OCI-LY7 (cell line): Measurements from ENCODE around the gene MED14. TPM values are rescaled to one million over a fixed set of nuclear protein-coding genes. Genes with fewer than 3 reads are reported as not detected.

Source experiments
- BruUV-seq: library from RNA; stranded (reverse); fragments of 400-500 nt; replicated peaks from 2 replicates; lab custom pipeline; 2021; lab: Mats Ljungman, UMichigan
- CTCF ChIA-PET: fragments of 300-600 bp; sonication (Branson Sonifier 250); formaldehyde crosslinking; loops from one replicate; lab custom pipeline; 2022; ENCODE audit warnings: antibody characterized with exemption; ENCODE audit not compliant: unreplicated experiment; lab: Charles Lee
- POLR2A ChIA-PET: fragments of 300-600 bp; sonication (Branson Sonifier 250); formaldehyde crosslinking; loops from one replicate; lab custom pipeline; 2022; ENCODE audit warnings: antibody characterized with exemption; lab: Charles Lee
- DNase-seq: peaks from one replicate; pipeline ENCODE4 v3.0.0-alpha.2; 2015; ENCODE audit warnings: low spot score
- H2AFZ ChIP-seq: fragments of 200-600 bp; sonication (generic), shearing (Covaris generic); 2 replicates; pipeline ENCODE4 v1.6.1; 2014; ENCODE audit warnings: mild to moderate bottlenecking, antibody characterized with exemption, low read length, moderate library complexity
- H3K27ac ChIP-seq: fragments of 200-600 bp; sonication (generic); 2 replicates; pipeline ENCODE4 v1.5.1; 2014; ENCODE audit warnings: mixed run types, low read depth, mild to moderate bottlenecking, moderate library complexity, low read length, inconsistent platforms; ENCODE audit not compliant: poor library complexity, severe bottlenecking
- H3K36me3 ChIP-seq: fragments of 200-600 bp; sonication (generic); 2 replicates; pipeline ENCODE4 v1.6.1; 2014; ENCODE audit warnings: mild to moderate bottlenecking, antibody characterized with exemption, low read length, moderate library complexity, mixed read lengths; ENCODE audit not compliant: insufficient read depth
- H3K4me1 ChIP-seq: fragments of 200-600 bp; sonication (generic); 2 replicates; pipeline ENCODE4 v1.5.1; 2014; ENCODE audit warnings: mild to moderate bottlenecking, low read length; ENCODE audit not compliant: insufficient read depth, poor library complexity, severe bottlenecking
- H3K4me2 ChIP-seq: fragments of 200-600 bp; sonication (generic); 2 replicates; pipeline ENCODE4 v1.6.1; 2014; ENCODE audit warnings: mild to moderate bottlenecking, low read length
- H3K4me3 ChIP-seq: fragments of 200-600 bp; sonication (generic); 2 replicates; pipeline ENCODE4 v1.5.1; 2014; ENCODE audit warnings: mild to moderate bottlenecking, low read depth, low read length; ENCODE audit not compliant: poor library complexity, severe bottlenecking
- H3K79me2 ChIP-seq: fragments of 200-600 bp; sonication (generic); 2 replicates; pipeline ENCODE4 v1.6.1; 2016; ENCODE audit warnings: low read depth, mild to moderate bottlenecking, low read length, moderate library complexity, mixed read lengths; ENCODE audit not compliant: insufficient read depth
- H3K9me2 ChIP-seq: fragments of 200-600 bp; sonication (generic); 2 replicates; pipeline ENCODE4 v1.6.1; 2016; ENCODE audit warnings: mild to moderate bottlenecking, low read length, mixed read lengths; ENCODE audit not compliant: insufficient read depth
- H3K9me3 ChIP-seq: fragments of 200-600 bp; sonication (generic); 2 replicates; pipeline ENCODE4 v1.6.1; 2014; ENCODE audit warnings: mild to moderate bottlenecking, mixed run types, low read length, mixed read lengths
- H4K20me1 ChIP-seq: fragments of 200-600 bp; sonication (generic); 2 replicates; pipeline ENCODE4 v1.6.1; 2014; ENCODE audit warnings: mild to moderate bottlenecking, antibody characterized with exemption, low read length, moderate library complexity, mixed read lengths; ENCODE audit not compliant: insufficient read depth
- CTCF ChIP-seq: fragments of 200-600 bp; sonication (generic); conservative IDR thresholded peaks from 2 replicates; pipeline ENCODE4 v1.5.1; 2014; ENCODE audit warnings: mild to moderate bottlenecking, antibody characterized with exemption, low read length, moderate library complexity, mixed read lengths
- EZH2phosphoT487 ChIP-seq: fragments of 200-600 bp; sonication (generic); IDR thresholded peaks from 2 replicates; pipeline ENCODE4 v1.6.1; 2018; ENCODE audit warnings: low read depth, borderline replicate concordance, mild to moderate bottlenecking, mixed run types, antibody characterized with exemption, low read length, moderate library complexity, mixed read lengths
- intact Hi-C: fragments of 100-400 bp; cut with micrococcal nuclease; formaldehyde crosslinking; loops from one replicate; pipeline ENCODE4 v1.10.0; 2022; ENCODE audit not compliant: unreplicated experiment
- total RNA-seq, 2 experiments: library from RNA; depleted of rRNA in 1 of 2; stranded (reverse); fragments of >200 nt in 1 of 2; shearing (Covaris generic) in 1 of 2; gene quantifications; 2 replicates each; pipeline ENCODE4 v1.2.3, GENCODE V29; 2014 to 2022

The MED14 gene
- total RNA-seq, 2 experiments from 2014 or later: 28.1 to 57.0 TPM

- H4K20me1 ChIP-seq: no peaks in the 10 kb centered on the region
- ChIA-PET POLR2A (no interaction called here), CTCF (no interaction called here)
- H3K36me3 ChIP-seq: no peaks in the 10 kb centered on the region
- no peaks in the 10 kb centered on the region for H3K79me2 ChIP-seq
- H3K4me2 ChIP-seq: no peak overlapping the region
- no peaks in the 10 kb centered on the region for H3K9me3 ChIP-seq
- no TSS peak for BruUV-seq
- H3K9me2 ChIP-seq: no peaks in the 10 kb centered on the region
- H3K27ac ChIP-seq: no peak overlapping the region
- TF ChIP-seq EZH2phosphoT487 (no peak), CTCF (no peak)
- H2AFZ ChIP-seq: no peak overlapping the region
- intact Hi-C loops: no loop called here
- H3K4me1 ChIP-seq: no peaks in the 10 kb centered on the region
- no peak overlapping the region for H3K4me3 ChIP-seq
- no peak for DNase-seq
These were observed 26.4 kb upstream of the MED14 start for GRCh38 chrX:40761762-40762161.

GRCh38 chrX:40759374-40759773 is 24.0 kb upstream of the MED14 start:
- no peak overlapping the region for H3K4me3 ChIP-seq
- H3K9me3 ChIP-seq: no peaks in the 10 kb centered on the region
- DNase-seq: no peak
- H4K20me1 ChIP-seq: no peaks in the 10 kb centered on the region
- no peak overlapping the region for H3K4me2 ChIP-seq
- no peaks in the 10 kb centered on the region for H3K9me2 ChIP-seq
- CTCF ChIA-PET: no interaction called here
- no peak for TF ChIP-seq EZH2phosphoT487
- TF ChIP-seq CTCF: no peak
- no peaks in the 10 kb centered on the region for H3K4me1 ChIP-seq
- POLR2A ChIA-PET: no interaction called here
- no peak overlapping the region for H2AFZ ChIP-seq
- no peaks in the 10 kb centered on the region for H3K36me3 ChIP-seq
- H3K27ac ChIP-seq: no peak overlapping the region
- intact Hi-C loops: no loop called here
- BruUV-seq: no TSS peak
- no peaks in the 10 kb centered on the region for H3K79me2 ChIP-seq

GRCh38 chrX:40757058-40757457 is 21.7 kb upstream of the MED14 start:
- Histone ChIP-seq H4K20me1 (no peaks in the 10 kb centered on the region), H3K4me1 (no peaks in the 10 kb centered on the region), H3K9me3 (no peaks in the 10 kb centered on the region), H3K4me3 (no peak overlapping the region), H3K36me3 (no peaks in the 10 kb centered on the region), H2AFZ (no peak overlapping the region), H3K4me2 (no peak overlapping the region), H3K9me2 (no peaks in the 10 kb centered on the region), H3K27ac (no peak overlapping the region), H3K79me2 (no peaks in the 10 kb centered on the region)
- CTCF ChIA-PET: no interaction called here
- no TSS peak for BruUV-seq
- TF ChIP-seq CTCF (no peak), EZH2phosphoT487 (no peak)
- intact Hi-C loops: no loop called here
- no peak for DNase-seq
- POLR2A ChIA-PET: no interaction called here
